GM21390 (cell line): ENCODE data around the gene AP1M1.
A peak's percentile ranks its signal among the peaks of the same experiment; 100 is the strongest.

Experiments
- ATAC-seq: cut with Tn5 transposase; IDR thresholded peaks from one replicate; pipeline ENCODE4 v1.9.1; 2021; ENCODE audit not compliant: unreplicated experiment

The AP1M1 gene

GRCh38 chr19:16185123-16185767 lies 12.5 kb upstream of the AP1M1 start, which contains the start of gene FAM32A:
Gene FAM32A (plus strand): TSS chr19:16185410. CDS start chr19:16185443, 33 bp downstream.
- peak; percentile 73 for ATAC-seq

- no peak for ATAC-seq
Measured at GRCh38 chr19:16185768-16186123, 12.0 kb upstream of the AP1M1 start.

GRCh38 chr19:16188521-16188920 lies 9.2 kb upstream of the AP1M1 start:
- ATAC-seq, result no peak

- ATAC-seq, result no peak
Measured at GRCh38 chr19:16190198-16190597, 7.5 kb upstream of the AP1M1 start.

GRCh38 chr19:16190736-16191135 lies 7.0 kb upstream of the AP1M1 start:
- ATAC-seq, result no peak

- no peak for ATAC-seq
Measured at GRCh38 chr19:16191216-16191908, 6.3 kb upstream of the AP1M1 start.

GRCh38 chr19:16193466-16193865 lies 4.2 kb upstream of the AP1M1 start:
- no peak for ATAC-seq

- no peak for ATAC-seq
Measured at GRCh38 chr19:16197188-16197621, 506 bp upstream of the AP1M1 start.

- peak; percentile 17 for ATAC-seq
Measured at GRCh38 chr19:16198370-16198651, 600 bp downstream of the AP1M1 start.

- no peak for ATAC-seq
Measured at GRCh38 chr19:16199275-16199932, 1.7 kb downstream of the AP1M1 start.

GRCh38 chr19:16200038-16201010 lies 2.6 kb downstream of the AP1M1 start:
- ATAC-seq, result no peak

- no peak for ATAC-seq
Measured at GRCh38 chr19:16201011-16201391, 3.3 kb downstream of the AP1M1 start.

GRCh38 chr19:16202320-16203255 lies 4.9 kb downstream of the AP1M1 start:
- no peak for ATAC-seq

GRCh38 chr19:16203256-16204004 lies 5.7 kb downstream of the AP1M1 start:
- no peak for ATAC-seq

- ATAC-seq, result no peak
Measured at GRCh38 chr19:16204005-16204294, 6.2 kb downstream of the AP1M1 start.

- ATAC-seq, result no peak
Measured at GRCh38 chr19:16205205-16206045, 7.7 kb downstream of the AP1M1 start.

- ATAC-seq, result no peak
Measured at GRCh38 chr19:16206046-16206605, 8.4 kb downstream of the AP1M1 start.

- no peak for ATAC-seq
Measured at GRCh38 chr19:16206637-16207036, 8.9 kb downstream of the AP1M1 start.
